ENCODE measurements around the gene ANKRD33B.

The ANKRD33B gene

DNA sequence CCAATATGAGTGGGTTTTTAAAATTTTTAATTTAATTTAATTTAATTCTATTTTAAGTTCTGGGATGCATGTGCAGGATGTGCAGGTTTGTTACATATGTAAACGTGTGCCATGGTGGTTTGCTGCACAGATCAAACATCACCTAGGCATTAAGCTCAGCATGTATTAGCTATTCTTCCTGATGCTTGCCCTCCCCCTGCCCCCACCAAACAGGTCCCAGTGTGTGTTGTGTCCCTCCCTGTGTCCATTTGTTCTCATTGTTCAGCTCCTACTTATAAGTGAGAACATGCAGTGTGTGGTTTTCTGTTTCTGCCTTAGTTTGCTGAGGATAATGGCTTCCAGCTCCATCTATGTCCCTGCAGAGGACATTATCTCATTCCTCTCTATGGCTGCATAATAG lies 35.0 kb upstream of the ANKRD33B start:
- peak overlapping the region; percentile 20 for H2AK5ac ChIP-seq (ENCODE audit: low read length, severe bottlenecking)
- H3K4me2 ChIP-seq (ENCODE audit: low read length, poor library complexity, severe bottlenecking), result no peak overlapping the region
- no peak overlapping the region for H2AFZ ChIP-seq (ENCODE audit: low read depth, low read length)
- H3K23ac ChIP-seq (ENCODE audit: low read length in 2 of 2), result no peak overlapping the region
- H4K91ac ChIP-seq (ENCODE audit: low read length), result no peak overlapping the region
- H2BK12ac ChIP-seq (ENCODE audit: low read length in 2 of 2), result no peak overlapping the region
- no peak for DNase-seq
- H3K4me1 ChIP-seq (ENCODE audit: control insufficient read depth, insufficient read depth, low read depth, low read length), result peaks cover 21% of the 10 kb centered on the region
- no peak overlapping the region for H2BK15ac ChIP-seq (ENCODE audit: low read depth, poor library complexity, severe bottlenecking)
- no peak overlapping the region for H3K14ac ChIP-seq (ENCODE audit: low read length in 2 of 2)
- no peaks in the 10 kb centered on the region for H3K9me3 ChIP-seq (ENCODE audit: control insufficient read depth, low read length)
- no peak overlapping the region for H3K4ac ChIP-seq (ENCODE audit: low read depth in 1 of 2, low read length in 2 of 2)
- no peak overlapping the region for H3K27ac ChIP-seq (ENCODE audit: low read length, poor library complexity, severe bottlenecking)
- H2BK120ac ChIP-seq (ENCODE audit: low read depth, low read length), result no peak overlapping the region
- peak overlapping the region; percentile 80 for H3K9ac ChIP-seq (ENCODE audit: low read length)
- H2BK5ac ChIP-seq (ENCODE audit: low read depth, low read length, poor library complexity, severe bottlenecking), result no peak overlapping the region
- 100% methylated on average over 1 of the region's 1 CpG for WGBS
- no peaks in the 10 kb centered on the region for H3K27me3 ChIP-seq (ENCODE audit: control insufficient read depth in 1 of 2, insufficient read depth in 1 of 2, low read length in 2 of 2)
- H4K8ac ChIP-seq (ENCODE audit: low read length), result no peak overlapping the region
- no peak overlapping the region for H3K4me3 ChIP-seq (ENCODE audit: insufficient read depth in 1 of 2, low read depth in 1 of 2, low read length in 2 of 2)
- H3K79me1 ChIP-seq (replicated peaks; ENCODE audit: low read length, poor library complexity, severe bottlenecking), result no peaks in the 10 kb centered on the region
- no peak overlapping the region for H3K18ac ChIP-seq (ENCODE audit: low read depth in 1 of 2, low read length in 2 of 2)
- H3K36me3 ChIP-seq (ENCODE audit: control insufficient read depth in 1 of 2, insufficient read depth in 2 of 2, low read depth in 1 of 2, low read length in 2 of 2), result no peaks in the 10 kb centered on the region

DNA sequence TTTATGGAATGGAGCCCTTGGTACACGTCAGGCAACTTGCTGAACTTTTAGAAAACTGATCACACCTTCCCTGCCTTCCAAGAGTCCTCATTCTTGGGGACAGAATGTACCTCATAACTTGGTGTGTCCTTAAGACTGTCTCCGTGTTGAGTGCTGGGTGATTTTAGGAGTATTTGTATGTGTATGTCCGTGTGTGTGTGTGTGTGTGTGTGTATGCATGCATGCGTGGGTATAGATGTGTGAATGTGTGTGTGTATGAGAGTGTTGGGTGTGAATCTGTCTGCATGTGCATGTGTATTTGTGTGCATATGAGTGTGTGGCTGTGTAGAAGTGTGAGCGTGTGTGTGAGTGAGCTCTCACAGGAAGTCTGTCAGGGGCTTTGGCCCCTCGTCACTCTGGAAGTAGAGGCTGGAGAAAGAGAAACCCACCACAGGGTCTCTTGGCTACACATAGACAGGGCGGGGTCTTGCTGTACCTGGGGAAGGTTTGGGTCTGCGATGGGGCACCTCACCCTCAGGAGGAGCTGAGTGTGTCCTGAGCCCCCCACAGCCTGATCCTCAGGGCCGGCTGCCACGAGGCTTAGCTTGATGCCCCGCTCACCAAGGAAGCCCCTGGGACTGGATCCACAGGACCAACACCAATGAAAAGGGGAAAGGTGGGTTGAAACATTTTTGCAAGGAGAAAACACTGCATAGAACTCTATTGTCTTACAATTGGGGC lies 33.1 kb upstream of the ANKRD33B start:
- 98% methylated on average over 10 of the region's 11 CpGs for whole genome bisulfite sequencing

DNA sequence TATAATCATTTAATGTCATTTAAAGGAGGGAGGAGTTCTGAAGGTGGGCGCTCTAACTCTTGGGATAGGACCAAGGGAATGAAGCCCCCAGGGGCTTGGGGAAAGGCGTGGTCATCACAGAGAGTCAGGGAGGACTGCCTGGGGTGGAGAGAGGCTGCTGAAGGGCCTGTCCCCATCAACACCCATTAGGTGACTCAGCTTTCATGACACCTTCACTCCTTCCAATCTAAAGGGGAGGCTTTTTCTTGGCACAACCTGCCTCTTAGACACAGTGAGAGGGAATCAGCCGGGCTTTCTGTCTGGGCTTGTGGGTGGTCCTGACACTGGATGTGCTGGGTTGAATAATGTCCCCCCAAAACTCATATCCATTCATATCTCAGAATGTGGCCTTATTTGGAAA lies 31.4 kb upstream of the ANKRD33B start:
- Histone ChIP-seq H3K79me1 (replicated peaks; ENCODE audit: low read length, poor library complexity, severe bottlenecking) (no peaks in the 10 kb centered on the region), H3K4me2 (ENCODE audit: low read length, poor library complexity, severe bottlenecking) (no peak overlapping the region), H3K4me3 (ENCODE audit: insufficient read depth in 1 of 2, low read depth in 1 of 2, low read length in 2 of 2) (no peak overlapping the region), H2BK15ac (ENCODE audit: low read depth, poor library complexity, severe bottlenecking) (no peak overlapping the region), H2AFZ (ENCODE audit: low read depth, low read length) (no peak overlapping the region), H2BK12ac (ENCODE audit: low read length in 2 of 2) (no peak overlapping the region), H3K9ac (ENCODE audit: low read length) (no peak overlapping the region), H3K23ac (ENCODE audit: low read length in 2 of 2) (no peak overlapping the region), H3K4ac (ENCODE audit: low read depth in 1 of 2, low read length in 2 of 2) (no peak overlapping the region), H4K91ac (ENCODE audit: low read length) (no peak overlapping the region), H2BK120ac (ENCODE audit: low read depth, low read length) (no peak overlapping the region), H2BK5ac (ENCODE audit: low read depth, low read length, poor library complexity, severe bottlenecking) (no peak overlapping the region), H3K27ac (ENCODE audit: low read length, poor library complexity, severe bottlenecking) (no peak overlapping the region), H3K9me3 (ENCODE audit: control insufficient read depth, low read length) (no peaks in the 10 kb centered on the region), H3K27me3 (ENCODE audit: control insufficient read depth in 1 of 2, insufficient read depth in 1 of 2, low read length in 2 of 2) (no peaks in the 10 kb centered on the region), H3K4me1 (ENCODE audit: control insufficient read depth, insufficient read depth, low read depth, low read length) (peaks cover 8% of the 10 kb centered on the region), H3K18ac (ENCODE audit: low read depth in 1 of 2, low read length in 2 of 2) (no peak overlapping the region), H3K14ac (ENCODE audit: low read length in 2 of 2) (no peak overlapping the region), H4K8ac (ENCODE audit: low read length) (no peak overlapping the region), H3K36me3 (ENCODE audit: control insufficient read depth in 1 of 2, insufficient read depth in 2 of 2, low read depth in 1 of 2, low read length in 2 of 2) (no peaks in the 10 kb centered on the region), H2AK5ac (ENCODE audit: low read length, severe bottlenecking) (no peak overlapping the region)
- DNase-seq, result no peak
- 88% methylated on average over 1 of the region's 3 CpGs for WGBS

More for the DNA sequence above, 33.1 kb upstream of the ANKRD33B start:
- H2BK12ac ChIP-seq (ENCODE audit: low read length in 2 of 2), result no peak overlapping the region
- peaks cover 13% of the 10 kb centered on the region for H3K4me1 ChIP-seq (ENCODE audit: control insufficient read depth, insufficient read depth, low read depth, low read length)
- H2BK120ac ChIP-seq (ENCODE audit: low read depth, low read length), result no peak overlapping the region
- no peaks in the 10 kb centered on the region for H3K36me3 ChIP-seq (ENCODE audit: control insufficient read depth in 1 of 2, insufficient read depth in 2 of 2, low read depth in 1 of 2, low read length in 2 of 2)
- peak overlapping the region; percentile 30 for H2AK5ac ChIP-seq (ENCODE audit: low read length, severe bottlenecking)
- no peak overlapping the region for H3K14ac ChIP-seq (ENCODE audit: low read length in 2 of 2)
- H3K4ac ChIP-seq (ENCODE audit: low read depth in 1 of 2, low read length in 2 of 2), result no peak overlapping the region
- no peaks in the 10 kb centered on the region for H3K27me3 ChIP-seq (ENCODE audit: control insufficient read depth in 1 of 2, insufficient read depth in 1 of 2, low read length in 2 of 2)
- no peaks in the 10 kb centered on the region for H3K9me3 ChIP-seq (ENCODE audit: control insufficient read depth, low read length)
- no peak overlapping the region for H3K4me3 ChIP-seq (ENCODE audit: insufficient read depth in 1 of 2, low read depth in 1 of 2, low read length in 2 of 2)
- DNase-seq, result no peak
- no peak overlapping the region for H3K18ac ChIP-seq (ENCODE audit: low read depth in 1 of 2, low read length in 2 of 2)
- peak overlapping the region in 1 of 2 experiments; percentile 42 for H3K23ac ChIP-seq (ENCODE audit: low read length in 2 of 2)
- no peak overlapping the region for H4K8ac ChIP-seq (ENCODE audit: low read length)
- H2AFZ ChIP-seq (ENCODE audit: low read depth, low read length), result no peak overlapping the region
- H4K91ac ChIP-seq (ENCODE audit: low read length), result no peak overlapping the region
- no peak overlapping the region for H3K4me2 ChIP-seq (ENCODE audit: low read length, poor library complexity, severe bottlenecking)
- no peaks in the 10 kb centered on the region for H3K79me1 ChIP-seq (replicated peaks; ENCODE audit: low read length, poor library complexity, severe bottlenecking)
- H2BK15ac ChIP-seq (ENCODE audit: low read depth, poor library complexity, severe bottlenecking), result no peak overlapping the region
- no peak overlapping the region for H2BK5ac ChIP-seq (ENCODE audit: low read depth, low read length, poor library complexity, severe bottlenecking)
- no peak overlapping the region for H3K9ac ChIP-seq (ENCODE audit: low read length)
- H3K27ac ChIP-seq (ENCODE audit: low read length, poor library complexity, severe bottlenecking), result no peak overlapping the region

DNA sequence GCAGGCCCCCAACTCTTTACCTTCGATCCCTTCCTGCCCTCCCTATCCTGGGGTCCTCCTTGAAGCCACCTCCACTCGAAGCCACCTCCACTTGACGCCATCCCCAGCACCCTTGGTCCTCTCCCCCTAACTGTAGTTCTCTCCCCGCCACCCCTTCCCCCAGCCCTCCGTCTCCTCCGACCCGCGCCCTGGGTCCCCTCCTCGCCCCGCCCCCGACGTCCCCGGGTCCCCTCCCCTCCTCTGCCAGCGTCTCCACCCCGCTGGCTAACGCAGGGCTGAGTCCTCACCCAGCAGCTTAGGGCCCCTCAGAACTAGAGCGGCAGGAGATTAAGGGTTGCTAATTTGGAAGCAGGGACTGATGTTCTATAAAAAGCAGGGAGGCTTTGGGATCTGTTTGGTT lies 30.6 kb upstream of the ANKRD33B start:
- Histone ChIP-seq H3K14ac (ENCODE audit: low read length in 2 of 2) (no peak overlapping the region), H3K4me3 (ENCODE audit: insufficient read depth in 1 of 2, low read depth in 1 of 2, low read length in 2 of 2) (no peak overlapping the region), H3K4ac (ENCODE audit: low read depth in 1 of 2, low read length in 2 of 2) (no peak overlapping the region), H3K27me3 (ENCODE audit: control insufficient read depth in 1 of 2, insufficient read depth in 1 of 2, low read length in 2 of 2) (no peaks in the 10 kb centered on the region), H4K8ac (ENCODE audit: low read length) (no peak overlapping the region), H3K9me3 (ENCODE audit: control insufficient read depth, low read length) (no peaks in the 10 kb centered on the region), H2BK120ac (ENCODE audit: low read depth, low read length) (no peak overlapping the region), H2AK5ac (ENCODE audit: low read length, severe bottlenecking) (no peak overlapping the region), H3K27ac (ENCODE audit: low read length, poor library complexity, severe bottlenecking) (no peak overlapping the region), H3K36me3 (ENCODE audit: control insufficient read depth in 1 of 2, insufficient read depth in 2 of 2, low read depth in 1 of 2, low read length in 2 of 2) (no peaks in the 10 kb centered on the region), H2BK12ac (ENCODE audit: low read length in 2 of 2) (no peak overlapping the region), H3K4me1 (ENCODE audit: control insufficient read depth, insufficient read depth, low read depth, low read length) (peaks cover 4% of the 10 kb centered on the region), H3K23ac (ENCODE audit: low read length in 2 of 2) (no peak overlapping the region), H2AFZ (ENCODE audit: low read depth, low read length) (no peak overlapping the region), H3K4me2 (ENCODE audit: low read length, poor library complexity, severe bottlenecking) (no peak overlapping the region), H3K79me1 (replicated peaks; ENCODE audit: low read length, poor library complexity, severe bottlenecking) (no peaks in the 10 kb centered on the region), H3K9ac (ENCODE audit: low read length) (no peak overlapping the region), H2BK5ac (ENCODE audit: low read depth, low read length, poor library complexity, severe bottlenecking) (no peak overlapping the region), H3K18ac (ENCODE audit: low read depth in 1 of 2, low read length in 2 of 2) (no peak overlapping the region), H4K91ac (ENCODE audit: low read length) (no peak overlapping the region), H2BK15ac (ENCODE audit: low read depth, poor library complexity, severe bottlenecking) (no peak overlapping the region)
- 57% methylated on average over 9 of the region's 17 CpGs for WGBS
- DNase-seq, result no peak
